HG02840 (cell line): ENCODE results near the gene PHF21A.
"Not testable (repeated sequence)": the region's sequence is repeated elsewhere in the genome, so short reads cannot be mapped to it uniquely, and the experiment has no call there.

Experiments
- ATAC-seq: cut with Tn5 transposase; IDR thresholded peaks from one replicate; pipeline ENCODE4 v1.9.1; 2021; ENCODE audit warnings: mild to moderate bottlenecking, moderate library complexity, moderate number of reproducible peaks; ENCODE audit not compliant: unreplicated experiment, low FRiP score

PHF21A gene

DNA sequence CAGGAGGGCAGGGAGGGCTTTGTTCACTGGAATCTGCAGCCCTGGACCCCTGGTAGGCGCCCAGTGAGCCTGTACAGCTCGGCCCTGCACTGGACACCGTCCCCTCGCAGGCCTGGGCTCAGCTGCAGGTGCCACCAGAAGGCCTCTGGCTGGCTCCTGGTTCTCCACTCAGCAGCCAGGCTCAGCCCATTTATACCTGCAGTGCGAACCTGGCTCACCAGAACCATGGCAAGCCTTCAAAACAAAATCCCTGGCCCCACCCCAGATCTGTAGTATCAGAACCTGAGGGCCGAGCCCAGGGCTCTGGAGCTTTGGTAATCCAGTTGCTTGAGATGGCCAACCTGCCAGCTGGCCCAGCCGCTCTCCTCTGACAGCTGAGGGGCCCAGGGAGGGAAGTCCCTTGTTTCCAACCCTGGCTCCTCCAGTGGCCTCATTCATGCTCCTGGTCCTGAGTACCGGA, 213.3 kb downstream of the PHF21A start:
- ATAC-seq = no peak

DNA sequence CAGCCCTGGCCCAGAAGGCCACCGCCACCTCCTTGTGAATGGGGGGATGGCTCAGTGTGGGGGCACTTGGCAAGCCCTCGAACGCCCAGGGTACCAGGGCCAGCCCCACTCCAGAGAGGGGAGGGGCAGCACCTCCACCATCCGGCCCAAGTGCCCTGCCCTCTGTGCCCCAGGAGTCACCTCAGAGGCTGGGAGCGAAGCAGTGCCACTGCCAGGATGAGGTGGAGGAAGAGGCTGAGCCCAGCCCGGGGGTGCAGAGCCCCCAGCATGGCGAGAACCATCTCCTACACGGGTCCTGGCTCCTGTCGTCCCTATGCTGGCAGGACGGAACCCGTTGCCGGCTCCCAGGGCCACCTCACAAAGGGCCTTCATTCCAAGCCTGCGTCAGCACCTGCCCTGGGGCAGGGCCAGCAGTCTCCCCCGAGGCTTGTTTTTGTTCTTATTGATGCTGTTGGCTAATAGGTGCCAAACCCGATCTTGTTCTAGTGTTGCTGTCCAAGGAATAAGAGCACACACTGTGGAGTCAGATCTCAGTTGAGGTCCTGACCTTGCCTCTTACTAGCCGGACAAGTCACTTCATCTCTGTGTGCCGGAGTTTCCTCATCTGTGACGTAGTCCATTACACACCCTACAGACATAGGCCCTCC, 214.2 kb downstream of the PHF21A start, which contains the start of gene FREY1:
Gene FREY1, minus strand, starts transcription at position 307 of the 647 bp plus-strand sequence. Its CDS starts 26 bp downstream, at position 281.
- ATAC-seq = no peak

DNA sequence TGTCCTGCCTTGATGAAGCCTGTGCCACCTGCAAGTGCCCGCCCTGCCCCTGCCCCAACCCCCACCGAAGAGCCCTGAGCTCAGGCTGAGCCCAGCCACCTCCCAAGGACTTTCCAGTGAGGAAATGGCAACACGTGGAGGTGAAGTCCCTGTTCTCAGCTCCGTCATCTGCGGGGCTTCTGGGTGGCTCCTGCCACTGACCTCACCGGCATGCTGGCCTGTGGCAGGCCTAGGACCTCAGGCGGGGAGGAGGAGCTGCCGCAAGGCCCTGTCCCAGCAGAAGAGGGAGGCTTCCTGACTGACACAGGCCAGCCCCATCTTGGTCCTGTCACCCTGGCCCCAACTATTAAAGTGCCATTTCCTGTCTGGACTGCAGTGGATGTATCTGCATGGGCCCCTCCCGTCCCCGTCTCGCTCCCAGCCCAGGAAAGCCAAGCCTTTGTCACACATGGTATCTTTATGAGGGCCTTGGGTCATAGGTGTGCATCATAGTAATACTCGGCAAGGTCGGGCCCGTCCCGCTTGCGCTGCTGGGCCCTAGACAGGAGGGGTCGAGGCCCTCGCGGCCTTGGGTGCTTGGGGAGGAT, 215.1 kb downstream of the PHF21A start:
- ATAC-seq = no peak

DNA sequence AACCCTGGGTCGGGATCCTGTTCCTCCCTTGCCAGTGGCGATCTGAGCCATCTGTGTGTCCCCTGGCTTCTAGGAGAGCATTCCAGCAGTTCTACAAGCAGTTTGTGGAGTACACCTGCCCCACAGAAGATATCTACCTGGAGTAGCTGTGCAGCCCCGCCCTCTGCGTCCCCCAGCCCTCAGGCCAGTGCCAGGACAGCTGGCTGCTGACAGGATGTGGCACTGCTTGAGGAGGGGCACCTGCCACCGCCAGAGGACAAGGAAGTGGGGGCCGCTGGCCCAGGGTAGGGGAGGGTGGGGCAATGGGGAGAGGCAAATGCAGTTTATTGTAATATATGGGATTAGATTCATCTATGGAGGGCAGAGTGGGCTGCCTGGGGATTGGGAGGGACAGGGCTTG, 215.7 kb downstream of the PHF21A start:
- not testable (repeated sequence) for ATAC-seq

DNA sequence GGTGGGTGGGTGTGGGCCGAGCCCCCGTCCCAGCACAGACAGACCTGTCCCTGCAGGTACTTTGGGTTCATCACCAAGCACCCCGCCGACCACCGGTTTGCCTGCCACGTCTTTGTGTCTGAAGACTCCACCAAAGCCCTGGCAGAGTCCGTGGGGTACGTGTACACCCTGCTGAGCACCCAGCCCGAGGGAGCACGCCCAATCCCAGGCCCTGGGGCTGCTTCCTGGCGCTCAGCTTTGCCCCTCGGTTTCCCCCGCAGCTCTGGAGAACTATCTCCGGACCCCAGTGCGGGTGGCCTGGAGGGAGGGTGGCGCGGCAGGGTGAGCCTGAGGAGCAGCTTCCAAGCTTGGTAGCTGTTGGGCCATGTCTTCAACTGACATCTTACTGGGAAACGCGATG, 216.2 kb downstream of the PHF21A start:
- ATAC-seq = no peak

DNA sequence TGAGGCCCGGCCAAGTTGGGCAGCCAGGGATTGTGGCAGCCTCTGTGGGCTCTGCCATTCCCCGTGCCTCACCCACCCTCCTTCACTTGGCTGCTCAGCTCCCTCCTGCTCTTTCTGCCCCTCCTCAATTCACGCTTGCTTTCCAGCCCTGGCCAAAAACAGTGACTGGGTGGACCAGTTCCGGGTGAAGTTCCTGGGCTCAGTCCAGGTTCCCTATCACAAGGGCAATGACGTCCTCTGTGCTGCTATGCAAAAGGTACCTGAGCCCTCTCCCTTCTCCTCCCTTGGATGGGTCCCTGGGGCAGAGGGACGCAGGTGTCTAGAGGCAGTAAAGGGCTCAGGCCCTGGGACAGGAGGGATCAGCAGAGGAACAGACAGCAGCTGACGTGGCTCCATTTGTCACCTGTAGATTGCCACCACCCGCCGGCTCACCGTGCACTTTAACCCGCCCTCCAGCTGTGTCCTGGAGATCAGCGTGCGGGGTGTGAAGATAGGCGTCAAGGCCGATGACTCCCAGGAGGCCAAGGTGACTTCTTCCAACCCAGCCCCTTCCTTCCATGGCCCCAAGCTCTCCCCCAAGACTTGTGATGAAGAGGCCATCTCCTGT, 216.8 kb downstream of the PHF21A start:
- no peak for ATAC-seq

DNA sequence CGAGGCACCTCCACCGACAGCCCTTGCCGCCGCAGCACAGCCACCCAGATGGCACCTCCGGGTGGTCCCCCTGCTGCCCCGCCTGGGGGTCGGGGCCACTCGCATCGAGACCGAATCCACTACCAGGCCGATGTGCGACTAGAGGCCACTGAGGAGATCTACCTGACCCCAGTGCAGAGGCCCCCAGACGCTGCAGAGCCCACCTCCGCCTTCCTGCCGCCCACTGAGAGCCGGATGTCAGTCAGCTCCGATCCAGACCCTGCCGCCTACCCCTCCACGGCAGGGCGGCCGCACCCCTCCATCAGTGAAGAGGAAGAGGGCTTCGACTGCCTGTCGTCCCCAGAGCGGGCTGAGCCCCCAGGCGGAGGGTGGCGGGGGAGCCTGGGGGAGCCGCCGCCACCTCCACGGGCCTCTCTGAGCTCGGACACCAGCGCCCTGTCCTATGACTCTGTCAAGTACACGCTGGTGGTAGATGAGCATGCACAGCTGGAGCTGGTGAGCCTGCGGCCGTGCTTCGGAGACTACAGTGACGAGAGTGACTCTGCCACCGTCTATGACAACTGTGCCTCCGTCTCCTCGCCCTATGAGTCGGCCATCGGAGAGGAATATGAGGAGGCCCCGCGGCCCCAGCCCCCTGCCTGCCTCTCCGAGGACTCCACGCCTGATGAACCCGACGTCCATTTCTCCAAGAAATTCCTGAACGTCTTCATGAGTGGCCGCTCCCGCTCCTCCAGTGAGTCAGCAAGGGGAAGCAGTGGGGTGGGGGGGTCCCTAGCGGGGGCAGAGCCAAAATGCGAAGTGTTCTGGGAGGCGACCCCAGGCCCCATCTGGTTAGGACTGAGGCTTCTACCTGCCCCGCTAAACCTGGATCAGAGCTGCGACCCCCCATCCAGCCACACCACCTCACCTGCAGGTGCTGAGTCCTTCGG, 218.5 kb downstream of the PHF21A start:
- ATAC-seq = no peak

DNA sequence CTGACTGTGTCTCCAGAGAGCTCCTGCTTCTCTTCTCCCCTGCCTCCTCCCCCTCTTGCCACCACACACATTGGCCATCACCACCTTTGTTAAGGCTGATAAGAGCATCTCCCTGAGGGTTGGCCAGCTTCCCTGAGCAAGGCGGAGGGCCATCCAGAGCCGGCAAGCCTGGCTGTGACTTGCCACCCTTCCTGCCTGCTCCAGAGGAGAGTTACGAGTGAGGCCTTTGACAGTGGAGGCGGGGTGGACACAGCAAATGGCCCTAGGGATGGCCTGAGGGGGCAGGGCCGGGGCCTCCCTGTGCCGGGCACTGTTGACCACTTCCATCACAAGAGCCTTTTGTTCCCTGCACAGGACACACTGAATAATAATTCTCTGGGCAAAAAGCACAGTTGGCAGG, 219.6 kb downstream of the PHF21A start:
- ATAC-seq = no peak

DNA sequence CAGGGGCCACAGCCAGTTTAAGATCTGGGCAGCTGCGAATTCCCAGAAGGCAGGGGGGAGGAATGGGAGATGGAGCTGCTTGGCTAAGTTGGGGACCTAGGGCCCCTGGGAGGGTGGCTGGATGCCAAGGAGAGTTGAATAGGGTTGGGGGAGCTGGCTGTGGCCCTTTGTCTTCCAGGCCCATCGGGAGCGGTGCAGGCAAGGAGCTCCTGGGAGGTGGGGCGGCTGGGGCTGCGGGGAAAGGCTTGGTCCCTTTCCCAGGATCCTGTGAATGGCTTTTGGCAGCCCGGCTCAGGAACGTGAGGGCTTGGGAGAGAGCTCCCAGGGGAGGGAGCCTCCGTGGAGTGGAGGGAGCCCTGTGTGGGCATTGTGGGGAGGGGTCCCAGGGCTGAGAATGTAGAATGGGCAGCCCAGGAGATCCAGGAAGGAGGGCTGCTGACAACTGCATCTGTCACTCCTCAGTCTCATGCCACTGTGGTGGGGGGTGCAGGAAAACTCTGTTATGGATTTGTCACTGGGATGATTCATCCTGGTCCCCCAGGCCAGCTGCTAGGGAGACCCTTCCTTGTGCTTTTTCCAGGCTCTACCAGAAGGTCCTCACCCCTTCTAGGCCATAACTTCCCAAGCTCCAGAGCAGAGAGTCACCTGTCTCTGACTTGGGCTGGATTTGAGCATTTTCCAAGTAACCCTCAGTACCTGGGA, 220.2 kb downstream of the PHF21A start:
- no peak for ATAC-seq

DNA sequence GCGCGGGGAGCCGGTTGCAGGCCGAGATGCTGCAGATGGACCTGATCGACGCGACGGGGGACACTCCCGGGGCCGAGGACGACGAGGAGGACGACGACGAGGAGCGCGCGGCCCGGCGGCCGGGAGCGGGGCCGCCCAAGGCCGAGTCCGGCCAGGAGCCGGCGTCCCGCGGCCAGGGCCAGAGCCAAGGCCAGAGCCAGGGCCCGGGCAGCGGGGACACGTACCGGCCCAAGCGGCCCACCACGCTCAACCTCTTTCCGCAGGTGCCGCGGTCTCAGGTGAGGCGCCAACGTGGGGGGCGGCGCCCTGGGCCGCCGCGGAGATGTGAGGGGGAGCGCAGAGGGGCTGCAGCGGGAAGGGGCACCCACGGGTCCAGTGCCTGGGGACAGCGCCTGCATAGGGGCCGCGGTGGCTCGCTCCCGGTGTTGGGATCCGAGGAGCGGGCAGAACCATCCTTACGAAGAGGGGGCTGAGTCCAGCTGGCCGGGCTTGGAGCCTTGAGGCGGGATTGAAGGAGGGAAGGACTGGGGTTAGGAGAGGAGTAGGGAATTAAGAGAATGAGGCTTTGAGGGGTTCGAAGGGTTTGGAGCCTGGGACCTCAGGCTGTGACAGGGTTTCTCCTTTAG, 221.0 kb downstream of the PHF21A start:
- peak; percentile 12 for ATAC-seq

DNA sequence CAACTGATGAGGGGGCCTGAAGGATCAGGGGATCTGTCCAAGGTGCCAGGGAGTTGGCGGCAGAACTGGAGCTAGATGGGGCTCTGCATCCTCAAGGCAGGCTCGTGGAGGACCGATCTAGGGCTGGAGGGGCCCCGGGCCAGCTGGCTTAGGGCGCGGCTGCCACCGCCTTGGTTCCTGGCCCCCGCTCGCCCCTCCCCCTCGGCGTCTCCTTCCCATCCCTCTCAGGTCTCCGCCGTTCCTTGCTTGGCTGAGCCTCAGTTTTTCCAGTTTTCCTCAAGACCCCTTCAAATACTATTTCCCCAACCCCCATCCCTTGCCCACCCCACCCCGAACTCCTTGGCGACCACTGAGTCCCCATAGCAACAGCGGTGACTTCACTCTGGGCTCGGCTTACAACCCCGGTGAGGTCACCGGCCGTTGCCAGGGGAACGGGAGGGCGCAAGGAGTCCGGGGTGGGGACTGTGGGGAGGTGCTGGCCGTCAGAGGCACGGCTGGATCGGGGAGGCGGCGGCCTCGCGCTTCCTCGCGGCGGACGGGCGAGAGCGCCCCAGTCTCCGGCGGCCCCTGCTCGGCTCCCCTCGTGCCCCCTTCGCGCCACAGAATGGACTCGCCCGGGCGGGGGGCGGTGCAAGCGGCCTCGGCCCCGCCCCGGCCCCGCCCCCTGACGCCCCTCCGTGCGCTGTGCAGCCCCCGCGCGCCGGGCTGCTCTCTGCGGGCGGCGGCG, 221.6 kb downstream of the PHF21A start:
- peak; percentile 52 for ATAC-seq

DNA sequence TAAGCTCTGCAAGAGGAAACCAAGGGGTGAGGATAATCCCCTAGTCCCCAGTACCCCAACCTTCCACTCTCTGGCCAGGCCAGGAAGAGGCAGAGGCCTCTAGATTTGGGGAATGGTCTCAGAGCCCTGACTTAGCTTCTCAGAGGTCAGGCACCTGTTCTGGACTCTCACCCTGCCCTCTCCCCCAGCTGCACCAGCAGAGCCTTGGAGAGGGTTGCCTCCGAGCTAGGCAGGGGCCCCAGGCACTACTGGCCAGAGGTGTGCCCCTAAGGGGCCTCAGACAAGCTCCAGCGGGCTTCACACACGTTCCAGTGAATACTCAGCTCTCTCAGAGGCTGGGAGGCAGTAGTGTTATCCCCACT, 222.2 kb downstream of the PHF21A start:
- ATAC-seq = no peak

DNA sequence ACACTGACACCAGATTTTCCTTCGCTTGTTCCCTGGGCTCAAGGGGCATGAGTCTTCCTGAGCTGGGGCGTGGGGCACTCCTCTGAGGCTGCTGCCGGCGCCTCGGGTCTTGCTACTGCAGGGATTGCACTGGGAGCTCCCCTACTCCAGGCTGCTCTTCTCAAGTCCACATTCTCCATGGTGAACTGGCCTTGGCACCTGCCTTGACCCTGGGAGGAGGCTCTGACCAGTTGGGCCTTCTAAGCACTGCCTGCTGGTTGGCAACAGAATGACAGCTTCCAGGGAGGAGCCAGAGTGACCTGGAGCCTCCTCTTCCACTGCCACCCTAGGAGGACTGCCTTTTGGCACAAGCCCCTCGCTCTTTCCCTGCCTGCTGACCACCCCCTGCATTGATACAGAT, 223.7 kb downstream of the PHF21A start:
- ATAC-seq = no peak

DNA sequence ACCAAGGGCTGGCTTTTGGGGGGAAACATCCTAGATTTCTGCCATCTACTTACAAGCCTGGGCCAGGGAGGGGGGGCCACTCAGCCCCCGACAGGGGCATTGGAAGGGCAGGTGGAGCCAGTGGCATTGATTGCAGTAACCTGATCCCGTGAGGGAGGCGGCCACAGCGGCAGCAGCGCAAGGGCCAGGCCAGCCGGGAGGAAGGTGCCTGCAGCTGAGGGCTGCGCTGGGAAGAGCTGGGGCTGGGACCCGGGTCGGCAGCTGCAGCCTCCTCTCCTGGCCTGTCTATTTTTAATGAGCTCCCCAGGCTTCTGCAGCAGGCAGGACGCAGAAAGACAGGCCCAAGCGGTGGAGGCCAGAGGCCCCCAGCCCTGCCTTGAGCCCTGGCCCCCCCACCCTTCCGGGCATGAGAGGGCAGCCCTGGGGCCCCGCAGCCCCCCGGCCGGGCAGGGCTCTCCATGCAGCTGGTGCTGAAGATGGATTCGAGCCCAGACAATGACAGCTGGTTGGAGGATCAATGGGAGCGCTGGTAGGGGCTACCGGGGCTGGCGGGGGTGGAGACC, 224.8 kb downstream of the PHF21A start:
- ATAC-seq = no peak

DNA sequence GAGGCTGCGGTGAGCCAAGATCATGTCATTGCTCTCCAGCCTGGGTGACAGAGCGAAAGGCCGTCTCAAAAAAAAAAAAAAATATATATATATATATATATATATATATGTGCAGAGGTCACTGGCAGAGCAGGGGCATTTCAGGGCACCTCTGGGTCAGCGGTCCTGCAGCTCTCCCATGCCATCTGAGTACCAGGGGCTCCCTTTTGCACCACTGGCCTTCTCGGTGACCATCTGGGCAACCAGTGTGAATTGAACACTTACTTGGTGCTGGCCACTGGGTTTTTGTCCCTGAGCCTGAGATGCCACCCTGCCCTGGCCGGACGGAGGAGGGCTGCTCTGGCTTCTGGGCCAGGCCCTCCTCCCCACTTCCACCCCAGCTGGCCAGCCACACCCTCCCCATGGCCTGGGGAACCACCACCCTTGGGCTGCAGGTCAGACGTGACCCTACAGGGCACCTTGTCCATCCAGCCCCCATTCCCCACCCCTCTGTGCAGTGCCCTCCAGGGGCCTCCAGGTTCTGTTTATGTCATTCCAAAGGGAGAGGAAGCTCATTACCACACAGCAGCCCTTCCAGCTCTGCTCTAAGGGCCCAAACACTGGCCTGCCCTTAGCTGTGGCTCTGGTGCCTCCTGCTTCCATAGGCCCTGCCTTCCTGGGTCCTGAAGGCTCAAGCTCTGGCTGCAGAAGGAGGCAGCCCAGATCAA, 225.5 kb downstream of the PHF21A start:
- ATAC-seq = no peak

DNA sequence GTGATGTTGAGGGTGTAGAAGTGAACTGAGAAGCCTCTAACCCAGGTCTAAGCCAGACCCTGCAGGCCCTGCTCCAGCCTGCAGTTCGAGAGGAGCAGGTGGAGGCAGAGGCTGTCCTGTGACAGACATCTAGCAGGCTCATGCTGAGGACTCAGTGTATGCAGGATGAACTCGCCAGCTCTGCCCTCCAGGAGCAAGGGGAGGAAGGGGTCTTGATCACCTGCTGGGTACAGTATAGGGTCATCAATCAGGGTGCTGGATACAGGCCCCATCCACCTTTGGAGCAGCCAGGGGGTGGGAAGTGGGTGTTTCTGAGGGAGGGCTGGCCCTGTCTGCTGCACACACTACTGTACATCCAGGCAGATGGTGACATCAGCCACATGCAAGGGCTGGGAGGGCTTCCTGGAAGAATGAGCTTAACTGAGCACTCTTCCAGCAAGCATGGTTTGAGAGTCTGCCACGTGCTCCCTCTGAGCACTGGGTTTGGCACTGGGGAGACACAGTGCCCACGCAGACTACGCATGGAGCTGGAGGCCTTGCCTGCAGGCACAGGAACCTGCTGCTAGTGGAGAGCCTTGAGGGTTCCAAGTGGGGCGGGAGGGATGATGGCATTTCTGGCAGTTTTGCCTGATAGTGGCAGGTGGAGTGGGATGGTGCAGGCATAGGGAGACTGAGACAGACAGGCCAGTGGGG, 226.6 kb downstream of the PHF21A start:
- no peak for ATAC-seq

DNA sequence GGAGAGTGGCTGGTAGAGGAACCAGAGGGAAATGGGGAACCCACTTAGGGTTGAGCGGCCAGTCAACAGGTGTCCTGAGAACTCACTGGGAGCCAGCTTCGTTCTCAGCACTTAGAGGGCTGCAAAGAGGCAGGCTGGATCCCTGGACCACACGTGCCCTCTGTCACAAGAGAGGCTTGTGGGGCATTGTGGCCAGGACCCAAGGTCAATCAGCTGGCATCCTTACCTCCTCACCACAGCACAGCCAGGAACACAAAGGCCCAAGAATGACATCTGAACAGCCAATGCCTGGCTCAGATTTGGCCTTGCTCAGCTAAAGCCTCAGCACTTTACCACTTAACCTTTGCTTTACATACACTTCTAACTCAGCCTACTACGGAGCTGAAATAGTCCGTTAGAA, 228.4 kb downstream of the PHF21A start:
- ATAC-seq = no peak
